Colonic mucosa (tissue), 4 donors: ENCODE results near the gene UGT1A3. TPM values are rescaled to one million over a fixed set of nuclear protein-coding genes. Genes with fewer than 3 reads are reported as not detected.

Experiments
- DNase-seq: peaks from one replicate; pipeline ENCODE4 v3.0.0-alpha.2; 2020
- H3K27ac ChIP-seq: fragments of 200-600 bp; one replicate; pipeline ENCODE4 v1.8.0; 2021
- H3K27me3 ChIP-seq: fragments of 200-600 bp; one replicate; pipeline ENCODE4 v1.8.0; 2021
- H3K36me3 ChIP-seq: fragments of 200-600 bp; one replicate; pipeline ENCODE4 v1.8.0; 2021
- H3K4me1 ChIP-seq: fragments of 200-600 bp; one replicate; pipeline ENCODE4 v1.8.0; 2021; ENCODE audit warnings: mild to moderate bottlenecking
- H3K4me3 ChIP-seq: fragments of 200-600 bp; one replicate; pipeline ENCODE4 v1.8.0; 2021
- H3K9ac ChIP-seq, 2 donors: one replicate each; pipeline ENCODE4 v1.7.0; 2013; ENCODE audit warnings: control low read depth in 2 of 2, low read depth in 2 of 2, low read length in 2 of 2
- H3K9me3 ChIP-seq: fragments of 200-600 bp; one replicate; pipeline ENCODE4 v1.8.0; 2021
- CTCF ChIP-seq: fragments of 200-600 bp; IDR thresholded peaks from one replicate; pipeline ENCODE4 v1.8.0; 2022; ENCODE audit warnings: antibody characterized with exemption, mild to moderate bottlenecking
- intact Hi-C: fragments of 100-400 bp; cut with DNase I; formaldehyde crosslinking; loops from one replicate; pipeline ENCODE4 v1.14.1; 2022
- total RNA-seq, 2 donors: library from RNA; stranded (reverse); fragmentation: NEBNext Ultra II Directional in 1 of 2; extraction: Animal tissue kit (Norgen Biotek cat#: 25700) in 1 of 2; gene quantifications; one replicate each; pipeline ENCODE4 v1.2.1, GENCODE V29; 2021
- donor health status: healthy.
- donor health status: DM: no; HTN: no; CAD: no.
- donor health status: DM: no; HTN: no; CAD: no.

UGT1A3 gene
- total RNA-seq, 2 donors from 2014 or later, result 1.0 to 1.9 TPM

- no peak for TF ChIP-seq CTCF
- H3K9ac ChIP-seq, result no peak overlapping the region
- no peaks in the 10 kb centered on the region for H3K36me3 ChIP-seq
- H3K9me3 ChIP-seq, result no peaks in the 10 kb centered on the region
- no peak overlapping the region for H3K4me3 ChIP-seq
- H3K4me1 ChIP-seq, result no peaks in the 10 kb centered on the region
- no peak for DNase-seq
- H3K27me3 ChIP-seq, result no peaks in the 10 kb centered on the region
- intact Hi-C loops, result no loop called here
- no peak overlapping the region for H3K27ac ChIP-seq
Observed at GRCh38 chr2:233764761-233765160, 35.9 kb downstream of the UGT1A3 start.

- intact Hi-C loops, result no loop called here
- peak; percentile 31 for DNase-seq
- Histone ChIP-seq H3K9ac (no peak overlapping the region), H3K27me3 (no peaks in the 10 kb centered on the region), H3K36me3 (no peaks in the 10 kb centered on the region), H3K4me1 (no peaks in the 10 kb centered on the region), H3K27ac (no peak overlapping the region), H3K4me3 (no peak overlapping the region), H3K9me3 (no peaks in the 10 kb centered on the region)
- no peak for TF ChIP-seq CTCF
Observed at GRCh38 chr2:233766416-233766815, 37.6 kb downstream of the UGT1A3 start.

- DNase-seq, result no peak
- H3K4me1 ChIP-seq, result no peaks in the 10 kb centered on the region
- H3K27ac ChIP-seq, result no peak overlapping the region
- TF ChIP-seq CTCF, result no peak
- no peaks in the 10 kb centered on the region for H3K27me3 ChIP-seq
- no peaks in the 10 kb centered on the region for H3K36me3 ChIP-seq
- intact Hi-C loops, result no loop called here
- H3K9me3 ChIP-seq, result no peaks in the 10 kb centered on the region
- H3K9ac ChIP-seq, result no peak overlapping the region
- no peak overlapping the region for H3K4me3 ChIP-seq
Observed at GRCh38 chr2:233768076-233768475, 39.2 kb downstream of the UGT1A3 start.

GRCh38 chr2:233769260-233769659 is 40.4 kb downstream of the UGT1A3 start:
- H3K27ac ChIP-seq, result no peak overlapping the region
- DNase-seq, result no peak
- no peaks in the 10 kb centered on the region for H3K36me3 ChIP-seq
- no peak overlapping the region for H3K4me3 ChIP-seq
- intact Hi-C loops, result no loop called here
- no peaks in the 10 kb centered on the region for H3K4me1 ChIP-seq
- no peak overlapping the region for H3K9ac ChIP-seq
- H3K9me3 ChIP-seq, result no peaks in the 10 kb centered on the region
- no peak for TF ChIP-seq CTCF
- no peaks in the 10 kb centered on the region for H3K27me3 ChIP-seq

- H3K27ac ChIP-seq, result no peak overlapping the region
- TF ChIP-seq CTCF, result no peak
- no peak overlapping the region for H3K4me3 ChIP-seq
- no peak overlapping the region for H3K9ac ChIP-seq
- H3K4me1 ChIP-seq, result no peaks in the 10 kb centered on the region
- H3K27me3 ChIP-seq, result no peaks in the 10 kb centered on the region
- H3K9me3 ChIP-seq, result no peaks in the 10 kb centered on the region
- H3K36me3 ChIP-seq, result no peaks in the 10 kb centered on the region
- intact Hi-C loops, result no loop called here
- no peak for DNase-seq
Observed at GRCh38 chr2:233772153-233772552, 43.3 kb downstream of the UGT1A3 start.

- intact Hi-C loops, result no loop called here
- no peak for DNase-seq
- Histone ChIP-seq H3K9me3 (no peaks in the 10 kb centered on the region), H3K9ac (no peak overlapping the region), H3K27ac (no peak overlapping the region), H3K4me3 (no peak overlapping the region), H3K27me3 (no peaks in the 10 kb centered on the region), H3K4me1 (no peaks in the 10 kb centered on the region), H3K36me3 (no peaks in the 10 kb centered on the region)
- TF ChIP-seq CTCF, result no peak
Observed at GRCh38 chr2:233772583-233772982, 43.7 kb downstream of the UGT1A3 start.
